Measurements from ENCODE around the gene INKA2. TPM values are rescaled to one million over a fixed set of nuclear protein-coding genes. Genes with fewer than 3 reads are reported as not detected.

Gene INKA2
- total and polyA plus RNA-seq, 10 of the 15 experiments (the other 5 are each of a cell fraction or from before 2014, with no cell fraction given), result 0.38 to 5.1 (median 1.3) TPM; not detected in 1

DNA sequence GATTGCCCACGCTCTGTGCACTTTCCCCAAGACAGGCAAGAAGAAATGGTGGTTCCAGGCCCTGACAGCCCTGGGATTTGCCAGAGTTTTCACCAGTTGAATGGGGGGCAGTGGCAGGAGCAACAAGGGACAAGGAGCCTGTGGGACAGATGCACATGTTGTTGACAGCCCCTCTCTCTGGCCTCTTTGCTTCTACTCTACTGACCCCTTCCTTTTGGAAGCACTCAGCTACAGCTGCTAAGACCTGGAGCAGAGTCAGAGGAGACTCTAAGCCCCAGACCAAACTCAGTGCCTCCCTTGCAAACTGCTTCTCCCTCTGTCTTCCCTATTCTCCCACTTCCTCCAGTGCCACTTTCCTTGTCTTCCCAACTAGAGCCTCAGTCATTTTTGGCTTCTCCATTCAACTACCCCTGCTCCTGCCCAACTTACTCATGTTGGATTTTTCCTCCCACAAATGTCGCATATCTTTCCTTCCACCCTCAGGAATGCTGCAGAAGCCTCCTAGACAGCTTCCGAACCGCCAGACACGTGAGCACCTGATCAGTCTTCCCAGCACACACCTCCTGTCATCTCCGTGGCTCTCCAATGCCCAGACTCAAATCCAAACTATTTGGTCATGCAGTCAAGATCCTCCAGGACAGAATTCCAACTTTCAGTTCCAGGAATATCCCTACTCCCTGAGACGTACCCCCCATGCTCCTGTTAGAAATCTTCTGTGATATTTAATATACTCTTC is 9.1 kb downstream of the INKA2 start:
- Histone ChIP-seq H2AFZ (ENCODE audit: control insufficient read depth, low read depth, low read length) (no peak overlapping the region), H3K4me3 (no peak overlapping the region), H3K9me3 (replicated peaks; ENCODE audit: control insufficient read depth, insufficient read depth, low read length) (no peaks in the 10 kb centered on the region), H3K4me1 (ENCODE audit: control insufficient read depth, insufficient read depth, low read length) (no peaks in the 10 kb centered on the region), H4K20me1 (ENCODE audit: control insufficient read depth, insufficient read depth) (no peaks in the 10 kb centered on the region; the same call in 1 of the 2 replicates), H3K27me3 (replicated peaks in 1 of 2; ENCODE audit: control insufficient read depth in 2 of 2, insufficient read depth in 2 of 2, low read length in 1 of 2) (no peaks in the 10 kb centered on the region), H3K27ac (ENCODE audit: control insufficient read depth, insufficient read depth) (no peak overlapping the region), H3K79me2 (ENCODE audit: control insufficient read depth, insufficient read depth, low read length) (no peaks in the 10 kb centered on the region), H3K9ac (ENCODE audit: control insufficient read depth, insufficient read depth, low read length) (no peak overlapping the region), H3K4me2 (ENCODE audit: control insufficient read depth, insufficient read depth) (no peak overlapping the region), H3K36me3 (ENCODE audit: control insufficient read depth in 2 of 2, insufficient read depth in 2 of 2, low read length in 1 of 2) (no peaks in the 10 kb centered on the region)
- intact Hi-C loops (cut with micrococcal nuclease; ENCODE audit: unreplicated experiment), result no loop called here
- in situ Hi-C loops (cut with MboI), result no loop called here
- ATAC-seq, result no peak
- SMC1A ChIA-PET (ENCODE audit: uncharacterized antibody, unreplicated experiment), result no interaction called here
- BruUV-seq (replicated peaks), result no TSS peak
- TF ChIP-seq ZBTB33 (IDR thresholded peaks at IDR 0.05), result no peak
- no peak for TF ChIP-seq RAD21 (IDR thresholded peaks at IDR 0.05; ENCODE audit: insufficient read depth, low read depth, low read length)
- TF ChIP-seq NFXL1 (IDR thresholded peaks at IDR 0.05; ENCODE audit: borderline replicate concordance), result no peak
- RAD21 ChIA-PET (ENCODE audit: unreplicated experiment), result no interaction called here
- POLR2A ChIA-PET, result no interaction called here
- no peak for FAIRE-seq
- CTCF ChIA-PET, result interaction anchor here (2.1 kb wide), 1 partner anchor 14 kb away, joined by 6 read pairs; no protein-coding TSS in a partner anchor
- WGBS (ENCODE audit: insufficient coverage, insufficient replicate concordance, low lambda C conversion rate, missing lambda C conversion rate), result 74% methylated on average over 7 of the region's 7 CpGs
- no peak for DNase-seq (ENCODE audit: low read depth, low spot score)
